Measurements from ENCODE around the gene GPX4. TPM values are rescaled to one million over a fixed set of nuclear protein-coding genes. Genes with fewer than 3 reads are reported as not detected.

Gene GPX4
- total and polyA plus RNA-seq, 2 of the 13 experiments (the other 11 are each of a cell fraction or from before 2014, with no cell fraction given) = 535 to 613 TPM

- TF ChIP-seq CHCHD3 (CRISPR knock-in tag; IDR thresholded peaks at IDR 0.05) (no peak), CERS6 (CRISPR knock-in tag; IDR thresholded peaks at IDR 0.05) (no peak), ZNF772 (CRISPR knock-in tag; IDR thresholded peaks at IDR 0.05) (no peak), ZNF318 (CRISPR knock-in tag; IDR thresholded peaks at IDR 0.05) (no peak), TIGD3 (CRISPR knock-in tag; IDR thresholded peaks at IDR 0.05; ENCODE audit: borderline replicate concordance) (no peak), MBNL3 (CRISPR knock-in tag; conservative IDR thresholded peaks at IDR 0.05) (no peak), ATM (IDR thresholded peaks at IDR 0.05; ENCODE audit: borderline replicate concordance) (no peak), DNMT1 (CRISPR knock-in tag; IDR thresholded peaks at IDR 0.05) (no peak), HMGXB3 (CRISPR knock-in tag; IDR thresholded peaks at IDR 0.05; ENCODE audit: borderline replicate concordance) (no peak), KLF16 (CRISPR knock-in tag; IDR thresholded peaks at IDR 0.05) (0 out of 4 replicates have a peak, but pooled peaks of 1 of the 2 experiments have one; percentile 25), IKZF1 (IDR thresholded peaks at IDR 0.05) (no peak), PCBP2 (optimal IDR thresholded peaks at IDR 0.05; ENCODE audit: low read depth, low read length, poor library complexity, severe bottlenecking) (no peak), ZSCAN31 (CRISPR knock-in tag; IDR thresholded peaks at IDR 0.05; ENCODE audit: low read depth) (no peak)
Observed at GRCh38 chr19:1102407-1103131, 1.2 kb upstream of the GPX4 start (continued).
